Activated CD4-positive, alpha-beta T cell treated with anti-CD3 and anti-CD28 coated beads, Interleukin-2, amount 50 U/mL, for 16 hours (primary cell): ENCODE results near the gene ATP6V1A.

Experiments used
- DNase-seq: peaks from one replicate; pipeline ENCODE4 v3.0.0-alpha.2; 2020

The ATP6V1A gene

DNA sequence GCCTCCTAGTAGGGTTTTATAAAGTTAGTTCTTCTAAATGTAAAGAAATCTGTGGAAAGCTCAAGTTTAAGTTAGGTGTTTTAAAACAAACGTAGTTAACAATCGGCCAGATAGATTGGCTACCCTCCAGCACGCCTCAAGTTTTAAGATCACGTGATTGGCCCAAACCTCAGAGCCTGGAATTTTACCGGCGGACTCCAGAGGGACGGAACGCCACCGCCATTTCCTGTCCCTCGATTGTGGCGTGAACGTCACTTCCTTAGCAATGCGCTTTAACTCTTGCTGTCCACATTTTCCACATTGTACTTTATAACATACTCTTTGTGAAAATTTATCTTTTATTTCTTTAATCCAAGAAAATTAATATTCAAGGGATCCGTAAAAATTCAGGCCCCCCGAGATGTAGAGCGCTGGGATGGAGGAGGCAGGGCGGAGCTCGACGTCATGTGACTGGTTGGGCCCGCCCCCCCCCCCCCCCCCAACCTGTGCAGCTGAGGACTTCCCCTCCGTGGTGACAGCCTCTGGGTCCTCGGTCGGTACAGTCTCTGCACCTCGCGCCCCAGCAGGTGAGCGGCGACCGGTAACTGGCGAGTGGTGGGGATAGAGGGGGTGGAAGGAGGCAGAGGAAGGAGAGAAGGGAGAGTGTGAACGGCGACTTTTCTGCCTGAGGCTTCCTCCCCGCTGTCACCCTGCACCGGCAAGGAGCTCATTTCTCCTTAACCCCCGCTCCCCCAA is at the start of gene ATP6V1A:
Gene ATP6V1A, plus strand, starts transcription at position 488 of the 735 bp plus-strand sequence. CDS start 31,719 bp downstream, outside the sequence.
- peak; percentile 88 for DNase-seq

DNA sequence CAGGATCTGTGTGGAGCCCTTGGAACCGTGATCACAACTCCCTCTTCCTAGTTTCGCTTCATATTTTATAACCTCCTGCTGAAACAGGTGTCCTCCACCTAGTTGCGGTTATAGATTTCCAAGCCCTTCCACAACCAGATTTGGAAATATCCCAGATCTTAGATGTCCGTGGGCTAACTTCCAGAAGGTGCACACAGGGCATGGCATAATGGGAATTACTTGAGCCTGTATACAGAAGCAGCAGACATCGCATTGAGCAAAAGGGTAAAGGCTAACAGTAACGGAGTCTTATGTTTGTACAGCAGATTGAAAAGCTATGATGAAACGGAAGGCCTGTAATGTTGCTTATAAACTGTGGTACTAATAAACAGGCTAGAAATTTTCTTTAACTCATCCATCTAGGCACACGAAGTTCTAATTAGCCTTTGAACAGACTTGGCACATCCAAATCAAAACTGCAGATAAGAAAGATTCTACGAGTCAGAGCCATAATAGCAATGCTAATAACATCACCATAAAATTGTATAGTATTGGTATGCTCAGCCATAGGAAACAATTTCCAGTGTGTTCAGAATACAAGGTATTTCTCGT is 49.2 kb upstream of the ATP6V1A start:
- DNase-seq = no peak

DNA sequence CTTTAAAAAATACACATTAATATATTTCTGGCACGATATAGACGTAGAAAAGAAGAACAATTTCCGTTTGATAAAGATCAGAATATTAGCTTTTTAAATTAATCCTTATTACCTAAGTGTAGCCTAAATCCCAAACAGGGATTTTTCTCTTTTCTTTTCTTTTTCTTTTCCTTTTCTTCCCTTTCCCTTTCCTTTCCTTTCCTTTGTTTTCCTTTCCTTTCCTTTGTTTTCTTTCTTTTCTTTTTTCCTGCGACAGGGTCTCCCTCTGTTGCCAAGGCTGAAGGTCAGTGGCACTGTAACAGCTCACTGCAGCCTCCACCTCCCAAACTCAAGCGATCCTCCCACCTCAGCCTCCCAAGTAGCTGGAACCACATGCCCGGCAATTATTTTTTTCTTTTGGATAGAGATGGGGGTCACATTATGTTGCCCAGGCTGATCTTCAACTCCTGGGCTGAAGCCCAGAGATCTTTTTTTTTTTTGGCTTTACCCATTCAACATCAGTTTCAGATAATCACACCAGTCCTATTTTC is 48.6 kb upstream of the ATP6V1A start:
- DNase-seq = no peak

DNA sequence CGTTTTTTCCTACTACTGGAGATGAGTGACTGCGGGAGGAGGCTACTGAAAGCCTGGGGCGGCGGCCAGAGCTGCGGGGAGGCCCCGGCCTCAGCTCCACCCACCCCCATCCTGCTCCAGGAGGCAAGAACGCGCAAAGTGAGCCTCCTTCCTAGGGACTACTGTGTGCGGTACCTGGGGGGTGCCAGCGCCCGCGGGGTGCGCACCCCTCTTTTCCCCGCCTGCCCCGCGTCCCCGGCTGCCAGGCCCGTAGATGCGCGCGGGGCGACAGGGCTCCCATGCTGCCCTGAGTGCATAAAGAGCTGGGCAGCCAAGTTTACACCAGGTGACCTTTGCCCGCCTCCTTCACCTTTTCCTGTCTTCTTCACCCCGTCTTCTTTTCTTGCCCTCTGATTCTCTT is 47.9 kb upstream of the ATP6V1A start:
- no peak for DNase-seq

DNA sequence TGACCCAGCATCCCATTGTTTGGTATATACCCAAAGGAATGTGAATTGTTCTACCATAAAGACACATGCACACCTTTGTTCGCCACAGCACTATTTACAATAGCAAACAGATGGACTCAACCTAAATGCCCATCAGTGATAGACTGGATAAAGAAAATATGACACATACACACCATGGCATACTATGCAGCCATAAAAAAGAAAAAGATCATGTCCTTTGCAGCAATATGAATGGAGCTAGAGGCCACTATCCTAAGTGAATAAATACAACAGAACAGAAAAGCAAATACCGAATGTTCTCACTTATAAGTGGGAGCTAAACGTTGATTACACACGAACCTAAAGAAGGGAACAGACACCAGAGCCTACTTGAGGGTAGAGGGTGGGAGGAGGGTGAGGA is 39.0 kb upstream of the ATP6V1A start:
- no peak for DNase-seq

DNA sequence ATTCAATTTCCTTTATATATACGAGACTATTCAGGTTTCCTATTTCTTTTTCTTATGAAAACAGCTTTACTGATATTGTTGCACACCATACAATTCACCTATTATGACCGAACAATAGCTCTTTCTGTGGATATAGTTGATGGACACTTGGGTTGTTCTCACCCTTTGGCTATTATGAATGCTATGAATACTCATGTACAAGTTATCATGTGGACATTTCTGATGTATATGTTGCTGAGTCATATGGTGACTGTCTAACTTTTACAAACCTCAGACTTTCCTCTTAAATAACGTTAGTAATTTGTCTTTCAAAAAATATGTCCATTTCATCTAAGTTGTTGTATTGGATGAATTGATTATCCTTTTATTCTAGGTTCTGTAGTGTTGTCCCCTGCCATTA is 34.7 kb upstream of the ATP6V1A start:
- DNase-seq = peak; percentile 11

GRCh38 chr3:113714702-113715101 is 32.1 kb upstream of the ATP6V1A start:
- no peak for DNase-seq

- DNase-seq = no peak
These were observed 29.5 kb upstream of the ATP6V1A start for GRCh38 chr3:113717308-113717707.

DNA sequence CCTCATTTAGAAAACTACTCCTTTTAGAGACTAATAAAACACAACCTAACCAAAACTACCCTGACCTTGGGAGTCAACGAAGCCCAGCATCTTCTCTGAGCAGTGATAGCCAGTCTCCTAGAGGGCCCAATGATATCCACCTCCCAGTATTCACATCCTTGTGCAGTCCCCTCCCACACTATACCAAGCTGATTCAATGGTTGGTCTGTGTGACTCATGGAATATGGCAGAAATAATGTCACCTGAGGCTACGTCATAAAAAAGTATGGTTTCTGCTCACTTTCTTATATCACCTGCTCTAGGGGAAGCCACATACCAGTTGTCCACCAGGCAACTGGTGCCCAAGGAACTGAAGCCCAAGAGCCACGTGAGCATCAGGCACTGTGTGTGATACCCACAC is 29.0 kb upstream of the ATP6V1A start:
- no peak for DNase-seq

DNA sequence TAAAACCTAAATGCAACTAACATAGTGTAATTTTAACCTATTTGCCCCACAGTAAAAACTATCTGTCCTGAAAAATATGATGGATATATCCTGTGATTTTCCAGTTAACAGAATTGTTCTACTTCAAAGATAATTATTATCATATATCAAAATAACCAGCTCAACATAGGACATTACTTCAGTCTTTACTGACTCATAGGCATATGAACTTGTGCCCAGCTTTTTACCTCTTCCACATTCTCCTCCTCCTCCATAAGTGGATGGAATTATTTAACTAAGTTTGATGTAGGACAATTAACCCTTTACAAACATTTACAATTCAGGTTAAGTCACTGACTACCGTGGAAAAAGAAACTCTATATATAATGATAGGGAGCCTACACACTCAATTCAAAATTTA is 27.5 kb upstream of the ATP6V1A start:
- no peak for DNase-seq

DNA sequence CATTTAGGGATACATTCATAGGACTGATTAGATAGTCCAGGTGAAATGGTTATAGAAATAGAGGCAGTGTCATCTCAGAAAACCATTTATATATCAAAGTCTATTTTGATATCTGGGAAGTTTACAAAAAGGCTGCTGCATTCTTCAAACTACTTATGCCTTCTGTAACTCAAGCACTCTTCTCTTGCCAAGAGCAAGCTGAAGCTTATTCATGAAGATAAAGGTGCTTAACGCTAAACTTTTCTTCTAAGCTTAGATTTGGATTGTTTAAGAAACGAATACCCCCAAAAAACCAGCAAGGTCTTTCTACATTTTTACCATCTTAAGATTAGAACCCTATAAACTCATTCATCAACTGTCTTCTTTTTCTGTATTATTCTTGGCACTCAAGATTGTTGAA is 27.1 kb upstream of the ATP6V1A start:
- no peak for DNase-seq

DNA sequence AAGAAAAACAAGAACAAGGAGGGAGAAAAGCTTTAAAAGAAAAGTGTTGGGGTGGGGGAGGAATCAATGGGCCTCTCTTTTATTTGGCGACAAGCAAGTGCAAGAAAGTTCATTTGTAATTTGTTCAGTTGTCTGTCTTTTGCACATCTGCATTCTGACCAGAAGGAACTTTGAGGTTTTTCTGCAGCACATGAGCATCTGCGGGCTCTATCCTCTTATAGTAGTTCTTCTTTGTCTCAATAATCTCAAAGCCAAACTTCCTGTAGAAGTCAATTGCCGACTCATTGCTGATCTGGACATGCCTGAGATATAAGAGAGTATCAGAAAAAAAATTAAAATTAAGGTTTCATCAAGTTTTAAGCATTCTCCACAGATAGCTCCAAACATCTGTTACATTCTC is 25.2 kb upstream of the ATP6V1A start:
- DNase-seq = no peak

DNA sequence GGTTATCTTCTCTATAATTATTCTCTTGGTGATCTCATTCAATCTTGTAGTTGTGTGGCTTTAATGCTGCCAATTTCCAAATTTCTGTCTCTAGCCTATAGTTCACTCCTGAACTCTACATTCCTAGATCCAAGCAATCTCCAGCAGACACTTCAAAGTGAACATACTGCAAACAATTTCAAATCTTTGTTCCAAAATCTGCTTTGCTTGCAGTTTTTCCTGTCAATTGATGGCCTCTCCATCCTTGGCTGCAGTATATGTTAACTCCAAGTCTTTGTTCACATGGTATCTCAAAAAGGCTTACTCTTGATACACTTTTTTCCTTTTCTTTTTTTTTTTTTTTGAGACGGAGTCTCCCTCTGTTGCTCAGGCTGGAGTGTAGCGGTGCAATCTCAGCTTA is 18.2 kb upstream of the ATP6V1A start:
- no peak for DNase-seq

GRCh38 chr3:113730550-113730949 is 16.3 kb upstream of the ATP6V1A start:
- DNase-seq = no peak

GRCh38 chr3:113731694-113732093 is 15.1 kb upstream of the ATP6V1A start:
- DNase-seq = no peak

- DNase-seq = peak; percentile 60
These were observed 10.2 kb upstream of the ATP6V1A start for GRCh38 chr3:113736548-113737089.

- no peak for DNase-seq
These were observed 5.7 kb upstream of the ATP6V1A start for GRCh38 chr3:113741086-113741485.

DNA sequence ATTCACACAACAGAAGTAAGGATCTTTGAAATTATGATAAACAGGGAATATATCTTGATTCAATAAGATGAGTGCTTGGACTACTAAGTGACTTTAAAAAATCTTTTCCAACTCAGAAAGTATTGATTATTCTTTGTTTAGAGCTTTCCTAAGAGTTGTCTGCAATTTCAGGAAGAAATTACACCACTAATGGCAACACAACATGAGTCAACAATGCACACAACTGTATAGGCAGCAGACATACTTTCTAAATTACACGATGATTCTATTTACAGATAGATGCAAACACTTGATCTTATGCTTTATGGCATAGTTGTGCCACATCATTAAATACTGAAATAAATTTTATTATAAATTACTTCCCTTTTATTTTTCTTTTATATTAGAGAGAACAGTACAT is 5.2 kb upstream of the ATP6V1A start:
- DNase-seq = no peak

GRCh38 chr3:113743006-113743630 is 3.7 kb upstream of the ATP6V1A start:
- DNase-seq = no peak

DNA sequence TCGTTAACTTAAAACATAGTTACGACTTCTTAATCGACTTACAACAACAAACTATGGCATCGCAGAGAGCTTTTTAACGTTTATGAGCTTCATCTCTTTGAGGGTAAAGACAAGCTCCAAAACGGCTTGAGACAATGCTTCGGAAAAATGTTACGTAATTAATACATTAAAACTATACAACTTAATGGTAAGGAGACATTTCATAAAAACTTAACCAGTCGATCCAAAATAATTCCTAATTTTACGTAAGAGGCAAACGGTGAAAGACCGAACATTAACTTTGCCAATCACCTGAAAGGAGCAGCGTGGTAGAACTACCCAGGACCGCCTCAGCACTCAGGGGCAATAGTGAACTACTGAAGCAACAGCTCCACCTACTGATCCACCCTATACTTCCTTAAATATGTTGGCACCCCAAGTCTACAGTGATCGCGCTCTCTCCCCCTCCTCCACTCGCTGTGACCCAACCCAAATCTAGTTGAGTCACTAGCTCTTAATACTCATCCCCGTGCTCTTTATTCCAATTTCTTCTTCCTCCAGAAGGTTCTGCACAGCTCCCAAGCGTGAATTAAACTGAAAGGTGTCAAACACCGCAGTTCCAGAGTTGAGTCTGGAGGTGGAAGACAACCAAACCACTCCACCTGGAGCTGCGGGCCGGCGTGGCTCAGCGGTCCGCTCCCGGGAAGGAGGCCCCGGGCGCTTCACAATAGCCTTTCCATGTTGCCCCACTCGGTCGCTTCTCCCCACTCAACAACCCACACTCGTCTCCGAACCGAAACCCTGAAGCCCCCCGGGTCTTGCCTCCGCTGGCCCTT is 1.7 kb upstream of the ATP6V1A start:
- peak; percentile 91 for DNase-seq

DNA sequence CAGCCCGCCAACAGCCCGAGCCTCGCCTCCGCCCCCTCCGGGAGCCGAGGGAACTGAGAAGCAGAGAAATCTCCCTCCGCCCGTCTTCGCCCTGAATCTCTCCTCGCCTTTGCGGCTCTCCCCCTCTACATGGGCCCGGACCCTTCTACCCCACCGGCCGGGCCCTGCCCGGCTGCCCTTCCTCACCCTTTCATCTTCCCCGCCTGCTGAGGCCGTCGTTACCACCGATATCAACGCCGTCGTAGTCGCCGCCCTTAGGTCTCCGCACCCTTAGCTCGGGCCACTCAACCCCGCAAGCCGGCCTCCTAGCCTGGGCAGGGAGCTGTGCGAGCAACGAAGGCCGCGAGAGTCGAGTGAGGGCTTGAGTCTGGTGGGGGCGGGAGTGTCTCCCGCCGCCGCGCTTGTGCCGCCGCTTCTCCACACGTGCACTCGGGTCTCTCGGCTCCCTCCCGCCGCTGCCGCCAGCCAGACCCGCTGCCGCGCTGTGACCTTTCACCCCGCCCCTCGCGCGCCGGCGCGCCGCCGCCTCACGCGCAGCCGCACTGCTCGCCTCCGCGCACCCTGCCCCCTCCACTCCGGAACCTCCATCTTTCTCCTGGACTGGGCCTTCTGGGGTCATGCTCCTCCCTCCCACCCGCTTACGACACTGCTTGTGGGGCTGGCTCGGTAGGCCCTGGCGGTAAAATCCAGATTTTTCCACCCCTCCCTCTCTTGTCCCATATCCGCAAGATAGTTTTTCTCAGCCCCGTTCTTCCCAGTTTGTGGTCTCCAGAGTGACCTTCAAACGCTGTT is 883 bp upstream of the ATP6V1A start, which contains the start of gene NAA50:
Gene NAA50, minus strand, starts transcription at position 494 of the 792 bp plus-strand sequence. Its CDS starts 300 bp downstream, at position 194.
- DNase-seq = peak; percentile 96
